ENCODE results near the gene TFDP2.
"Not testable (repeated sequence)": the region's sequence is repeated elsewhere in the genome, so short reads cannot be mapped to it uniquely, and the experiment has no call there.

TFDP2 gene

GRCh38 chr3:142129516-142130171 lies 19.7 kb downstream of the TFDP2 start:
- no peak for DNase-seq (ENCODE audit: low read depth in 2 of 3, low spot score in 2 of 3)

DNA sequence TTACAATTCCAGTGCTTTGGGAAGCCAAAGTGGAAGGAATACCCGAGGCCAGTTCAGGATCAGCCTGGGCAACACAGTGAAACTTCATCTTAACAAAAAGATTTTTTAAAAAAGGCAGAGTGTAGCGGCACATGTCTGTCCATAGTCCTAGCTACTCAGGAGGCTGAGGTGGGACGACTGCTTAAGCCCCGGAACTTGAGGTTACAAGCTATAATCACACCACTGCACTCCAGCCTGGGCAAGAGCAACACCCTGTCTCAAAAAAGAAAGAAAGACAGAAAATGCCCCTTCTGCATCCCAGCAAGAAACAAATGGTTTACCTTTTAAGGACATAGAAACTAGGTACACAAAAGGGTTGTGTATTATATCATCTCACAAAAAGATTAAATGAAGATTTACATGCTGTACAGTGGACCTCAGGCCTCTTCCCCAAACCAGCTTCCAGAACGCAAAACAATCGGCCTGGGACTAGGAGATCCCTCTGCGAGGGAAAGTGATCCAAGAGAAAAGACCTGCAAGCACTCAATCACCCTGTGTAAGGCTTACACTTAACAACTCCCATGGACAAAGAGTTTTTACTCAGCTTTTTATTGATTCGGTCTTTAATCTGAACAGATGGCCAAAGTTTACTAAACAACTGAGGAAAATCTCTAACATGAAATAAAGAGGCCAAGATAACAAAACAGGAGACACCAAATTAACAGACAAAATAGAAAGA lies 21.2 kb downstream of the TFDP2 start:
- DNase-seq (ENCODE audit: low read depth in 2 of 3, low spot score in 2 of 3) = no peak

GRCh38 chr3:142124243-142124642 lies 25.1 kb downstream of the TFDP2 start:
- DNase-seq (ENCODE audit: low read depth in 2 of 3, low spot score in 2 of 3) = no peak

- DNase-seq (ENCODE audit: low read depth in 2 of 3, low spot score in 2 of 3) = no peak
Observed at GRCh38 chr3:142120707-142121106, 28.6 kb downstream of the TFDP2 start.

DNA sequence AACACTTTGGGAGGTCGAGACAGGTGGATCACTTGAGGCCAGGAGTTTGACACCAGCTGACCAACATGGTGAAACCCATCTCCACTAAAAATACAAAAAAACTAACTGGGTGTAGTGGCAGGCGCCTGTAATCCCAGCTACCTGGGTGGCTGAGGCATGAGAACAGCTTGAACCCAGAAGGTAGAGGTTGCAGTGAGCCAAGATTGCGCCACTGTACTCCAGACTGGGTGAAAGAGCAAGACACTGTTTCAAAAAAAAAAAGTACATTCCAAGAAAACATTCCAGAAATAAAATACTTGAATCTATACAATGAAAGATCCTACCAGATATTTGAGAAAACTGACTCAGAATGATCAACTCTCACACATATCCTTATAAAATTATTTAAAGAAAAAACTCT lies 30.4 kb downstream of the TFDP2 start:
- DNase-seq (ENCODE audit: low read depth in 2 of 3, low spot score in 2 of 3) = no peak

GRCh38 chr3:142117056-142117851 lies 32.1 kb downstream of the TFDP2 start:
- no peak for DNase-seq (ENCODE audit: low read depth in 2 of 3, low spot score in 2 of 3)

DNA sequence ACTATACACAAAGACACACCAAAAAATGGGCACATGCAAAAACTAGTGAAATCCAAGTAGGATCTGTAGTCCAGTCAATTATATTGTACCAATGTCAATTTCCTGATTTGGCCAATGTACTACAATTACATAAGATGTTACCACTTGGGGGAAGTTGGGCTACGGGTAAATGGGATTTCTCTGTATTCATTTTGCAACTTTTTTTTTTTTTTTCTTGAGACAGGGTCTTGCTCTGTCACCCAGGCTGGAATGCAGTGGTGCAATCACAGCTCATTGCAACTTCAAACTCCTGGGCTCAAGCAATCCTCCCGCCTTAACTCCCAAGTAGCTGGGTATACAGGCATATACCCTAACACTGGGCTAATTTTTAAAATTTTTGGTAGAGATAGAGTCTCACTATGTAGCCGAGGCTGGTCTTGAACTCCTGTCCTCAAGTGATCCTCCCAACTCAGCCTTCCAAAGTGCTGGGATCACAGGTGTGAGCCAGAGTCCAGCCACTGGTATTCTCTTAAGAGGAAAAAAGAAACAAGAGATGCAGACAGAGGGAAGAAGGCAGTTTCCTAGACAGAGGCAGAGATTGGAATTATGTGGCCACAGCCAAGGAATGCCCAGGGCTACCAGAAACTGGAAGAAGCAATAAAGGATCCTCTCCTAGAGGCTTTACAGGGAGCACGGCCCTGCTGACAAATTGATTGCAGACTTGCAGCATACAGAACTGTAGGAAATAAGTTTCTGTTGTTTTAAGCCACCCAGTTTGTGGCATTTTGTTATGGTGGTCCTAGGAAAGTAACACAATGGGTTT lies 33.3 kb downstream of the TFDP2 start:
- no peak for DNase-seq (ENCODE audit: low read depth in 2 of 3, low spot score in 2 of 3)

- no peak for DNase-seq (ENCODE audit: low read depth in 2 of 3, low spot score in 2 of 3)
Observed at GRCh38 chr3:142112601-142113000, 36.7 kb downstream of the TFDP2 start.

DNA sequence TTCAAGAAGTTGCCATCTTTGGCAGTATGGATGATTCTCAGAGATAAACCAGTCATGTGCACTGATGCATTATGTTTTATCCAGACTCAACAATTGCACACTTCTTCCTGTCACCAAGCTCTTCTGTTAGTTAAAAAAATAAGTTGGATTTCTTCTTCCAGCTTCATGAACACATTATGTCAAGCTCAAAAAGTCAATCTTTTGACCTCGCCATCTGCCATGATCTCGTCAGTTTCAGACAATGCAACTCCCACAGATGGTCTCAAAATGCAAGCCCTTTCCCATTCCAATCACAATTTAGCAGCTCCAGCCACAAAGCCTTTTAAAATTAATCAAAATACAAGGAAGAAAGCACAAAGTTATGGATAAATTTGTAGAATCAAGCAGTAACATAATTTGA lies 42.8 kb downstream of the TFDP2 start:
- no peak for DNase-seq (ENCODE audit: low read depth in 2 of 3, low spot score in 2 of 3)

- DNase-seq (ENCODE audit: low read depth in 2 of 3, low spot score in 2 of 3) = no peak
Observed at GRCh38 chr3:142105991-142106390, 43.4 kb downstream of the TFDP2 start.

DNA sequence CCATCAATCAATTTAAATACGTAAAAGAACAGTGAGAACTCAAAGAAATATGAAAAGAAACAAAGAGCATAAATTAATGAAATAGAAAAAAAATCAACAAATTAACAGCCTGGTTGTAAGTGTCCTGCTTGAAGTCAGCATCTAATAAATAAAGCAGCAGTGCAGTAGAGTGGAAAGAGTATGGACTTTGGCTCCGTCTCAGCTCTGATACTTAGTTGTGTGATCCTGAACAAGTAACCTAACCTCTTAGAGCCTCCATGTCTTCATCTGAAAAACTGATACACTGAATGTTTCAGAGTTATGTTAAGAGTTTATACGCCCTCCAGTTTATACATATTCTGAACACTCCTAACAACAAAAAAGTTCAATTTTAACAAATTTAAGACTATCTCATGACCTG lies 44.6 kb downstream of the TFDP2 start:
- DNase-seq (ENCODE audit: low read depth in 2 of 3, low spot score in 2 of 3) = no peak

DNA sequence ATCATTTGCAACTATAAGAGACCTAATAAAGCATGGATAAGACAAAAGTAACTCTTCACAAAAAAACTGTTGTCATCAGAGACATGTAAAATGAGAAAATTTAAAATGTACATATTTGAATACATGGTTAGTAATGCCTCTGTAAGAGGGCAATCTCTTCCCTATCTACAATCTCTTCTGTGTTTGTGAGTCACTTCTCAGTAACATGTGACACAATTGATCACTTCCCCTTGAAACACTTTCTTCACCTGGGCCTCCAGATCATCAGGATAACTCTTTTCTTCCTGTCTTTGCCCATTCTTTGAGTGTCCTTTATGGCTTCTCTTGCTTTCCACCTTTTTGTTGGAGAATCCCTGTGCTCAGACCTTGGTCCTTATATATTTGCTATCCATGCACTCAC lies 50.4 kb downstream of the TFDP2 start:
- no peak for DNase-seq (ENCODE audit: low read depth in 2 of 3, low spot score in 2 of 3)

DNA sequence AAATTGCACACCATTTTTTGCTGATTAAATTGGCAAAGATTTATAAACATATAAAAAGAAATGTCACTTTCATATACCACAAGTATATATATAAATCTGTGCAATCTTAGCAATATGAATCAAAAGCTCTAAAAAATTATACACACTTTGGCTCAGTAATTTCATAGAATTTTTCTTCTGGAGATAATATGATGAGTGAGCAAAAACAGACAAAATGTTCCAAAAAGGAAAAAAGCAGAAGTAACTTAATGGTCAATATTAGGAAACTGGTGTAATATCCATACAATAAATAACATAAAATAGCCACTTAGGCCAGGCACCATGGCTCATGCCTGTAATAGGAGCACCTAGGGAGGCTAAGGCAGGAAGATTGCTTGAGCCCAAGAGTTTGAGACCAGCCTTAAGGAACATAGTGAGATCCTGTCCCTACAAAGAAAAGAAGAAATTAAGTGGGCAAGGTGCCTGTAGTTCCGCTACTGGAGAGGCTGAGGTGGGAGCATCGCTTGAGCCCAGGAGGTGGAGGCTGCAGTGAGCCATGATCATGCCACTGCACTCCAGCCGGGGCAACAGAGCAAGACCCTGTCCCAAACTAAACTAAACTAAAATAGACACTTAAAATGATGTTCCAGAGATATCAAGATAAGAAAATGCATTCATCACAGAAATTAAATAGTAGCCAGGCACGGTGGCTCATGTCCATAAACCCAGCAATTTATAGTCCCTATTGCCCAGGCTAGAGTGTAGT lies 52.1 kb downstream of the TFDP2 start:
- no peak for DNase-seq (ENCODE audit: low read depth in 2 of 3, low spot score in 2 of 3)

DNA sequence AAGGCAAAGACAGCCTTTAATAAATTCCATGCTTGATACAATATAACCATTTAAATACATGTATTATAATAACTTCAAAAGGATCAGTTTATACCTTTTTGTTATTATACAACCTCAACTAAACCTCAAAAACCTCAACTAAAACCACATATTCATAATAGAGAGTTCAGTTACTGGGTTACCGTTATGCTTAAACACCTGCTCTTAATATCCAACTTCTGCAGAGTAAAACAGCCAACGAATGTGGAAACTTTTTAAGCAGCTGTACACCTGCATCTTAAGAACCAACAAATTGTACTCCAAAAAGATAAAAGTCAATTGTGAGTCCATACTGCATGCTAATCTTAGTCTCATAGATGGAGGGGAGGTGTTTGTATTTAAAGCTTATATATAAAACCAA lies 53.5 kb downstream of the TFDP2 start:
- no peak for DNase-seq (ENCODE audit: low read depth in 2 of 3, low spot score in 2 of 3)

- DNase-seq (ENCODE audit: low read depth in 2 of 3, low spot score in 2 of 3) = not testable (repeated sequence)
Observed at GRCh38 chr3:142088925-142089324, 60.4 kb downstream of the TFDP2 start.

- DNase-seq (ENCODE audit: low read depth in 2 of 3, low spot score in 2 of 3) = no peak
Observed at GRCh38 chr3:142088522-142088921, 60.8 kb downstream of the TFDP2 start.

- no peak for DNase-seq (ENCODE audit: low read depth in 2 of 3, low spot score in 2 of 3)
Observed at GRCh38 chr3:142087676-142088075, 61.7 kb downstream of the TFDP2 start.

DNA sequence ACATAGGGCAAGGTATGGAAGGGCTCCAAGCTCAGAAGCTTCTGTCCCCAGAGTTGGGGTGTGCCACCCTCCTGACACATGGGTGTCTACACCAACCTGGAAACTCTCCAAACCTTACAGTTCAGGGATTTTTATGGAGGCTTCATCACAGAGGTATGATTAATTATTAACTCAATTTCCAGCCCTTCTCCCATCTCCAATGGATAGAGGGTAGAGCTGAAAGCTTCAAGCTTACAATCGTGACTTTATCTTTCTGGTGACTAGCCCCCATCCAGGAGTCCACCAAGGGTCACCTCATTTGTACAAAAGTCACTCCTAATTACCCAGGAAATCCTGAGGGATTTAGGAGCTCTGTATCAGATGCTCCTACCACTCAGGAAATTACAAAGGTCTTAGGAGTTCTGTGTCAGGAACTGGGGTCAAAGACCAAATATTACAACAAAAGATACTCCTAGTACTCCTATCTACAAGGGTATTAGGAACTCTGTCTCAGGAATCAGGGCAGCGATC lies 62.7 kb downstream of the TFDP2 start:
- no peak for DNase-seq (ENCODE audit: low read depth in 2 of 3, low spot score in 2 of 3)

GRCh38 chr3:142081178-142081577 lies 68.2 kb downstream of the TFDP2 start:
- DNase-seq (ENCODE audit: low read depth in 2 of 3, low spot score in 2 of 3) = no peak

DNA sequence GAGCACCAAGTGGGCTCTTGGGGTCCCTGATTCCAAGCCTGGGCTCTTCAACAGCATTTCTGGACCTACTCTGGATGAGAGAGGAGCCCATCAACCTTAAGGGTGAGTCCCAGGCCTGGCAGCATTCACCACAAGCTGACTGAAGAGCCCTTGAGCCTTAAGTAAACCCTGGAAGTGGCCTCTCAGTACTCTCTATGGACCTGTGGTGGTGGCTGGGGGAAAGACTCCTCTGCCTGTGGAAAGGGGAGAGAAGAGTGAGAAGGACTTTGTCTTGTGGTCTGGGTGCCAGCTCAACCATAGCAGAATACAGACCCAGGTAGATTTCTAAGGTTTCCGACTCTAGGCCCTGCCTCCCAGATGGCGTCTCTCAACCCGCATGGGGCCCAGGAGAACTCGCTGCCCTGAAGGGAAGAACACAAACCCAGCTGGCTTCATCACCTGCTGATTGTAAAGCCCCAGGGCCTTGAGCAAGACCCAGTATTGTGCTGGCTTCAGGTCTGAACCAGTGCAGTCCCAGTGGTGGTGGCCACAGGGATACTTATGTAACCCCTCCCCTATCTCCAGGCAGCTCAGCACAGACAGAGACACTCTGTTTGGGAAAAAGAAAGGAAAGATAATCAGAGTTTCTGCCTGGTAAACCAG lies 71.4 kb downstream of the TFDP2 start:
- no peak for DNase-seq (ENCODE audit: low read depth in 2 of 3, low spot score in 2 of 3)

Data from activated CD8-positive, alpha-beta memory T cell treated with anti-CD3 and anti-CD28 coated beads for 48 hours (primary cell).